ENCODE results near the gene ZNF606. TPM values are rescaled to one million over a fixed set of nuclear protein-coding genes. Genes with fewer than 3 reads are reported as not detected.

Gene ZNF606
- total RNA-seq: 16.6 and 22.1 TPM in 2 replicates
- 4.2 TPM for polyA plus RNA-seq (2012)

- DNase-seq (ENCODE audit: low read depth): peak; percentile 87
Observed at GRCh38 chr19:58002384-58003173, at the start of gene ZNF606. TSS of gene ZNF606 (minus strand) at chr19:58002820. CDS start at chr19:58001319, 1,501 bp downstream.

- no peak for DNase-seq (ENCODE audit: low read depth)
Observed at GRCh38 chr19:58052256-58052655, 49.6 kb upstream of the ZNF606 start.

GRCh38 chr19:58047672-58048071, 45.1 kb upstream of the ZNF606 start:
- DNase-seq (ENCODE audit: low read depth): no peak

- DNase-seq (ENCODE audit: low read depth): no peak
Observed at GRCh38 chr19:58046856-58047255, 44.2 kb upstream of the ZNF606 start.

GRCh38 chr19:58045411-58046050, 42.9 kb upstream of the ZNF606 start:
- DNase-seq (ENCODE audit: low read depth): no peak

GRCh38 chr19:58044886-58045285, 42.3 kb upstream of the ZNF606 start:
- DNase-seq (ENCODE audit: low read depth): no peak

GRCh38 chr19:58044391-58044790, 41.8 kb upstream of the ZNF606 start:
- DNase-seq (ENCODE audit: low read depth): no peak

- DNase-seq (ENCODE audit: low read depth): no peak
Observed at GRCh38 chr19:58042495-58043340, 40.1 kb upstream of the ZNF606 start.

- DNase-seq (ENCODE audit: low read depth): no peak
Observed at GRCh38 chr19:58040751-58041525, 38.3 kb upstream of the ZNF606 start.

- no peak for DNase-seq (ENCODE audit: low read depth)
Observed at GRCh38 chr19:58038688-58039204, 36.1 kb upstream of the ZNF606 start.

GRCh38 chr19:58037927-58038687, 35.5 kb upstream of the ZNF606 start:
- DNase-seq (ENCODE audit: low read depth): no peak

GRCh38 chr19:58035863-58036262, 33.2 kb upstream of the ZNF606 start:
- no peak for DNase-seq (ENCODE audit: low read depth)

- no peak for DNase-seq (ENCODE audit: low read depth)
Observed at GRCh38 chr19:58034477-58034793, 31.8 kb upstream of the ZNF606 start.

GRCh38 chr19:58033741-58034476, 31.3 kb upstream of the ZNF606 start, which contains the start of gene ZSCAN1:
TSS of gene ZSCAN1 (plus strand) at chr19:58034025. CDS start at chr19:58037837, 3,812 bp downstream.
- no peak for DNase-seq (ENCODE audit: low read depth)

- no peak for DNase-seq (ENCODE audit: low read depth)
Observed at GRCh38 chr19:58024661-58025060, 22.0 kb upstream of the ZNF606 start.

GRCh38 chr19:58022283-58022660, 19.7 kb upstream of the ZNF606 start:
- no peak for DNase-seq (ENCODE audit: low read depth)

GRCh38 chr19:58021541-58022282, 19.1 kb upstream of the ZNF606 start:
- DNase-seq (ENCODE audit: low read depth): peak; percentile 11

GRCh38 chr19:58020129-58020528, 17.5 kb upstream of the ZNF606 start:
- no peak for DNase-seq (ENCODE audit: low read depth)

- no peak for DNase-seq (ENCODE audit: low read depth)
Observed at GRCh38 chr19:58014141-58014540, 11.5 kb upstream of the ZNF606 start.
